Measurements from ENCODE around the gene TRIM33.

DNA sequence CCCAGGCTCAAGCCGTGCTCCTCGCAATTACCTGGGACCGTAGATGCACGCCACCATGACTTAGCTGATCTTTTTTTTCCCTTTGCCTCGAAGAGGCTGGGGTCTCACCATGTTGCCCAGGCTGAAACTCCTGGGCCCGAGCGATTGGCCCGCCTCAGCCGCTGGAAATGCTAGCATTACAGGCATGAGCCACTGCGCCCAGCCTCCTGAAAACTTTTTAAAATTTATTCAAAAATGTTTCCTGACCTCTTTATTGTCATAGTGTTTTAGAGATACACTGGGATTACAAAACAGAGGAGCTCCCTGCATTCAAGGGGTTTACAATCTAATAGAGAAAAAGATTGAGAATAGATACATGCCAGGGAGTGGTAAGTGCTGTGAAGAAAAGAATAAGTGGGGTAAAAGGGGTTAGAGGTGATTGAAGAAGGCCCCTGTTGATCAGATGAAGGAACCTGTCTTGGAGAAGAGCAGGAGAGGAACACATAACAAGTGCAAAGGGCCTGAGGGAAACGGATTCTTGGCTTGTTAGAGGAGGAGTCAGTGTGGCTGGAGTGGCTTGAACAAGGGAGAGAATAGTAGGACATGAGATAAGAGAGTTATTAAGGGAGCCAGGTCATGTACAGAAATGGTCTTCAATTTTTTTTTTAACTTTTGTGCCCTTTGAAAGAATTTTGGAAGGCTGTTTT lies 1.7 kb upstream of the TRIM33 start:
- no peak for TF ChIP-seq CTCF (IDR thresholded peaks at IDR 0.05; ENCODE audit: low read length)
- no peak for TF ChIP-seq EZH2 (IDR thresholded peaks at IDR 0.05; ENCODE audit: borderline replicate concordance, low read length)
